Measurements from ENCODE around the gene BRSK1.

Gene BRSK1

DNA sequence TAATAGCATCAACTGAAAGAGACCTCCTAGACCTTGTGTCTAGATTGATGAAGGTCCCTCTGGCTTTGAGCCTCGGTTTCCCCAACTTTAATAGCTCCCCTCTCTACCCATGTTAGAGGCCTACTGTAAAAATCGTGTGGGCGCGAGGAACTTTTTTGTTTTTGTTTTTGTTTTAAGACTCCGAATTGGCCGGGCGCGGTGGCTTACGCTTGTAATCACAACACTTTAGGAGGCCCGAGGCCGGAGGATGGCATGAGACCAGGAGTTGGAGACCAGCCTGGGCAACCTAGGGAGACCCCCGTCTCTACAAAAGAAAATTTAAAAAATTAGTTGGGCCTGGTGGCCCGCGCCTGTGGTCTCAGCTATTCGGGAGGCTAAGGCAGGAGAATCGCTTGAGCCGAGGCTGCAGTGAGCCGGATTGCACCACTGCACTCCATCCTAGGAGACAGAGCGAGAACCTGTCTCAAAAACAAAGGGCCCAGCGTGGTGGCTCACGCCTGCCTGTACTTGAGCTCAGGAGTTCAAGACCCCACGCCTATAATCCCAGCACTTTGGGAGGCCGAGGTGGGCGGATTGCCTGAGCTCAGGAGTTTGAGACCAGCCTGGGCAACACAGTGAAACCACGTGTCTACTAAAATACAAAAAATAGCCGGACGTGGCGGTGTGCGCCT is 24.1 kb upstream of the BRSK1 start:
- Mint-ChIP-seq H3K9me3 (ENCODE audit: low read depth) (no peaks in the 10 kb centered on the region), H3K27ac (peak overlapping the region; percentile 97), H3K36me3 (peaks cover 16% of the 10 kb centered on the region), H3K4me3 (peak overlapping the region; percentile 91), H3K4me1 (ENCODE audit: low read depth) (peaks cover 31% of the 10 kb centered on the region), H3K27me3 (no peaks in the 10 kb centered on the region)

DNA sequence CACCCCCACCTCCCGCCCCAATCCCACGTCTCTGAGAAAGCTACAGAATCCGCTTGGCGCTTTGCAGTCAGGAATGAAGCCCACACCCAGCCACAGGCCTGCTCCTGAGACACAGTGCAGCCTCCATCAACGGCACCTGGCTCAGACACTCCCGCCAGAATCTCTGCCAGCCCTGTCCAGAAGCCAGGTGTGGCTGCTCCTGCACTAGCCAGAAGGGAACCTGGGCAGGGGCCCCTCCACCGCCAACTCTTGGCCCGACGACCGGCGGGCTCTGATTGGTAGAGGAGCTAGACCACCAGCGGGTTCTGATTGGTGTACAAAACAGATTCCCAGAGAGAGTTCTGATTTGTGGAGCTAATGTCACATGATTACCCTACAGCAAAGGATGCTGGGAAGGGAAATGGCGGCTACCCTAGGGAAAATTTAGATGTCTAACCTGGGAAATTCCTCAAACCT is 22.1 kb upstream of the BRSK1 start:
- H3K27me3 Mint-ChIP-seq = no peaks in the 10 kb centered on the region
- H3K4me3 Mint-ChIP-seq = no peak overlapping the region
- H3K27ac Mint-ChIP-seq = no peak overlapping the region
- peaks cover 15% of the 10 kb centered on the region for H3K4me1 Mint-ChIP-seq (ENCODE audit: low read depth)
- peaks cover 5% of the 10 kb centered on the region for H3K36me3 Mint-ChIP-seq
- no peaks in the 10 kb centered on the region for H3K9me3 Mint-ChIP-seq (ENCODE audit: low read depth)

DNA sequence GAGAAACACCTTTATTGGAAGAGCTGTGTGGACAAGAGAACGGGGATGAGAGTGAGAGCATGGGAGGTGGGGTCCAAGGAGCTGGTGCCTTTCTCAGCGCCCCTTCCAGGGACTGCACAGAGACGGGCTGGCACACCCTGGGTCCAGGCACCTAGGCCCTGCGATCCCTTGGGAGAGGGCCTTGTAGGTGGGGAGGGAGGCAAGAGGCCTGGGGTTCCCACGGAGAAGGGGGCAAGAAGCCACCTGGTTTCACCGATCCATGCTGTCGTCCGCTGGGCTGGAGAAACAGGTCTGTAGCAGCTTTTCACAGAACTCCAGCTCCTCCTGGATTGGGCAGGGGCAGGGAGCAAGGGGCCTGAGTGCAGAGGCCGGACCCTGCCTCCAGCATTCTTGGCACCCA is 21.4 kb upstream of the BRSK1 start:
- no peak overlapping the region for H3K27ac Mint-ChIP-seq
- peaks cover 10% of the 10 kb centered on the region for H3K4me1 Mint-ChIP-seq (ENCODE audit: low read depth)
- no peaks in the 10 kb centered on the region for H3K9me3 Mint-ChIP-seq (ENCODE audit: low read depth)

DNA sequence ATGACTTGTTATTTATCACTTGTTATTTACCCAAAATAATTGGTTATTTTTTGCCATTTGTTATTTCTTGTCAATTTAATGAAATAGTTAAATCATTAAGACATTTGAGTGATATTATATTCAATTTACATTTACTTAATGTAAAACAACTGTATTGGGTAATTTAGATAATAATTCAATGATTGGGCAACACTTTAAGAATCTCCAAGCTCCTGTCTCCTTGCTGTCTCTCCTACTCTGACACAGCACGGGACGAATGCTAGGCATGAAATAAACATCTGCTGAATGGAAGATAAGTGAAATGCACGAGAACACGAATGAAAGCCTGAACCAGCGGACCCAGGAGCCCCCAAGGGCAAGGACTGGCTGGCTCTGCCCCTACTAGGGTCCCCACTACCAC is 19.3 kb upstream of the BRSK1 start:
- peaks cover 6% of the 10 kb centered on the region for H3K36me3 Mint-ChIP-seq
- H3K4me1 Mint-ChIP-seq (ENCODE audit: low read depth) = peaks cover 6% of the 10 kb centered on the region
- H3K9me3 Mint-ChIP-seq (ENCODE audit: low read depth) = no peaks in the 10 kb centered on the region
- H3K27ac Mint-ChIP-seq = no peak overlapping the region
- H3K27me3 Mint-ChIP-seq = no peaks in the 10 kb centered on the region
- H3K4me3 Mint-ChIP-seq = no peak overlapping the region

More for the DNA sequence above, 21.4 kb upstream of the BRSK1 start:
- no peaks in the 10 kb centered on the region for H3K27me3 Mint-ChIP-seq
- H3K36me3 Mint-ChIP-seq = peaks cover 3% of the 10 kb centered on the region
- H3K4me3 Mint-ChIP-seq = no peak overlapping the region

DNA sequence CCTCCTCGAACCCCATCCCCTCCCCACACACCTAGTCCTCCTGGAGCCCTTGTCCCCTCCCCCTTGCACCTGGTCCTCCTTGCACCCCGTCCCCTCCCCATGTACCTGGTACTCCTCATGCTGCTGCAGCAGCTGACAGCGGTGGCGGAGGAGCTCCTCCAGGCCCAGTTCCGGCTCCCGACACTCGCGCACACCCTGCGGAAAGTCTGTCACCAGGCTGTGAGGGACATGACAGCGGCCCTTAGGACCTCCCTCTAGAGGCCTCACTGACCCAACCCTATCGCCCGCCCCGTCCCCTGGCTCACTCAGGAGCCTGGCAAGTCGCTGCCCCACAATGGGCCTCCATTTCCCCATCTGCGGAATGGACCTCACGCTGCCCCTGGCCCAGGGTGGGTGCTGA is 18.6 kb upstream of the BRSK1 start:
- no peak overlapping the region for H3K4me3 Mint-ChIP-seq
- no peaks in the 10 kb centered on the region for H3K9me3 Mint-ChIP-seq (ENCODE audit: low read depth)
- no peaks in the 10 kb centered on the region for H3K27me3 Mint-ChIP-seq
- H3K36me3 Mint-ChIP-seq = peaks cover 6% of the 10 kb centered on the region
- no peak overlapping the region for H3K27ac Mint-ChIP-seq
- peaks cover 3% of the 10 kb centered on the region for H3K4me1 Mint-ChIP-seq (ENCODE audit: low read depth)

DNA sequence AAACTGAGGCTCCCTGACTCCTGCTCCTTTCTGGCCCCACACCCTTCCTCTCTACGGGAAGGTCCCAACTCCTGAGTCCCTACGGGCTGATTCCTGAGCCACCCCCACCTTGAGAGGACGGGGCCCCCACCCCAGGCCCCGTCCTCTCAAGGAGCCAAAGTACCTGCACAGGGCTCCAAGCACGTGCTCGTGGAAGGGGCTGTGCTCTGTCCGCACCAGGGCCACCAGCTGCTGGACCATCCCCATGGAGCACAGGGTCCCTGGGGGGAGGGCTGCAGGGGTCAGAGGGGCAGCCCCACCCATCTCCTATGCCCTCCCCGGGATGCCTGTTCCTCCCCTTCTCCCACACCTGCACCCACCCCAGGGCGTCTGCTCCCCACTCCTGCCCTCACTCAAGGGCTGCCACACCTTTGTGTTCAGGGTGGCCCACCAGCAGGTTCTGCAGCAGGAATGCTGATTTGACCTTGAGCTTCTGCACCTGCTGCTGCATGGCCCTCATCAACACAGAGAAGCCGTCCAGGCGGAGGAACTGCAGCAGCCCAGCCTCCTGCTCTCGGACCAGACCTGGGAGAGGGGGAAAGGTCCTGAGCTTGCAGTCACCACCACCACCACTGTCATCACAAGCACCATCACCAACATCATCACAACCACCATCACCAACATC is 17.9 kb upstream of the BRSK1 start:
- Mint-ChIP-seq H3K27me3 (no peaks in the 10 kb centered on the region), H3K4me1 (ENCODE audit: low read depth) (no peaks in the 10 kb centered on the region), H3K9me3 (ENCODE audit: low read depth) (no peaks in the 10 kb centered on the region), H3K36me3 (peaks cover 6% of the 10 kb centered on the region), H3K4me3 (no peak overlapping the region), H3K27ac (no peak overlapping the region)

DNA sequence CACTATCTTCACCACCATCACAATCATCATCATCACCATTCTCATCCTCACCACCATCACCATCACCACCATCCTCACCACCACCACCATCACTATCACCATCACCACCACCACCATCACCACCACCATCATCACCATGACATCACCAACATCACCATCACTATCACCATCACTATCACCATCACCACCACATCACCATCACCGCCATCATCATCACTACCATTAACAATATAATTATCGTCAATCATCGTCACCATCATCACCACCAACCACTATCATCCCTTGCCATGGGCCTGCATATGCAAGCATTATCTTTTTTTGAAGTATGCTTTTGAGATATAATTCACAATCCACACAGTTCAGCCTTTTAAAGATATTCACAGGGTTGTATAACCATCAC is 17.4 kb upstream of the BRSK1 start:
- Mint-ChIP-seq H3K27ac (no peak overlapping the region), H3K27me3 (no peaks in the 10 kb centered on the region), H3K36me3 (peaks cover 7% of the 10 kb centered on the region), H3K4me1 (ENCODE audit: low read depth) (no peaks in the 10 kb centered on the region), H3K9me3 (ENCODE audit: low read depth) (no peaks in the 10 kb centered on the region), H3K4me3 (no peak overlapping the region)

DNA sequence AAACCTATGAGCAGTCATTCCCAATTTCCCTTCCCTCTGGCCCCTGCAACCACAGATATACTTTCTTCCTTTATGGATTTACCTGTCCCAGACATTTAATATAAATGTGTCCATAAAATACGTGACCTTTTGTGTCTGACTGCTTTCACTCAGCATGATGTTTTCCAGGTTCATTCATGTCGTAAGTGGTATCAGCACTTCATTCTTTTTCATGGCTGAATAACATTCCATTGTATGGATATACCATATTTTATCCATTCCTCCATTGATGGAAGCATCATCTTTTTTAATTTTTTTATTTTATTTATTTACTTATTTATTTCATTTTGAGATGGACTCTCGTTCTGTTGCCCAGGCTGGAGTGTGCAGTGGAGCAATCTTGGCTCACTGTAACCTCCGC is 17.0 kb upstream of the BRSK1 start:
- H3K4me1 Mint-ChIP-seq (ENCODE audit: low read depth) = no peaks in the 10 kb centered on the region
- no peaks in the 10 kb centered on the region for H3K9me3 Mint-ChIP-seq (ENCODE audit: low read depth)
- no peak overlapping the region for H3K4me3 Mint-ChIP-seq
- no peak overlapping the region for H3K27ac Mint-ChIP-seq
- H3K27me3 Mint-ChIP-seq = no peaks in the 10 kb centered on the region
- H3K36me3 Mint-ChIP-seq = peaks cover 9% of the 10 kb centered on the region

DNA sequence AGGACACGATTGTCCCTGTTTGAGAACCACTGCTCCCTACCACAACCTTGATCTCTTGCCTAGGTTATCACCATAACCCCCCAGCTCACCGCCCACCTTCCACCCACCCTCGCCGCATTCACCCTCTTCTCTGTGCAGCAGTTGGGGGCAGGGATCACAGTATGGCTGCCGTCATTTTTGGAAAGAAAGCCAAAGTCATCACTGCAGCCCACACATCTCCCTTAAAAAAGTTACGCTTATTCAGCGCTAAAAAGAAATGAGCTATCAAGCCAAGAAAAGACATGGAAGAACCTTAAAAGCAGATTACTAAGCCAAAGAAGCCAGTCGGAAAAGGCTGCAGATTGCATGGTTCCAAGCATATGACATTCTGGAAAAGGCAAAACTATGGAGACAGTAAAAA is 14.5 kb upstream of the BRSK1 start:
- Mint-ChIP-seq H3K9me3 (ENCODE audit: low read depth) (no peaks in the 10 kb centered on the region), H3K4me3 (no peak overlapping the region), H3K4me1 (ENCODE audit: low read depth) (no peaks in the 10 kb centered on the region), H3K27ac (no peak overlapping the region), H3K36me3 (peaks cover 10% of the 10 kb centered on the region), H3K27me3 (no peaks in the 10 kb centered on the region)

DNA sequence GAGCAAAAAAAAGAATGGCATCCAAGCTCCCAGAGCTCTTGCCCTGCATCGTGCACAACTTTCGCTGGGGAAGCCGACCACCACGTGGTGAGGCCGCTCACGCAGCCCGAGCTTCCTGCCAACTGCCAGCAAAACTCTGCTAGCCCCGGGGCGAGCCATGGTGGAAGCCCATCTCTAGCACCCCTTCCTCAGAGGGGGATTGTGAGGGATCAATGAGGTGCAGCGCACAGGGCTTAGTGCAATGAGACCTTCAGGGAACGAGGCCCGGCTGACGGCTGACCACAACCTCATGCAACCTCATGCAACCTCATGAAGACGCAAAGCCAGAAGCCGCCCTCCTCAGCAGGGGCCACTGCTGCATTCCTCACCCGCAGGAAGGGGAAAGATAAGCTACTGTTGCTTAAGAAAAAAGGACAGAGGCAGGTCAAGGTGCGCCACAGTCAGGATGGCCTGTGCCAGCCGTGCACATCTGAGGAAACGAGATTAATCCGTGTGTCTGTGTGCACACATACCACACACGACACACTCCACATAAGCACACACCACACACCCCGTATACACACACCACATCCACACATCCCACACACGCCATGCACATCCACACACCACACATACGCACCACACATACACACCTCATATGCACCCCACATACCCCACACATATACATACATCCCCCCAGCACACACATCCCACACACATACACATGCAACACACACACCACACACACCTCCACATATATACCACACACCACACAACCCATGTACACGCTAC is 13.4 kb upstream of the BRSK1 start:
- H3K36me3 Mint-ChIP-seq = peaks cover 12% of the 10 kb centered on the region
- H3K27ac Mint-ChIP-seq = no peak overlapping the region
- H3K27me3 Mint-ChIP-seq = no peaks in the 10 kb centered on the region
- no peaks in the 10 kb centered on the region for H3K9me3 Mint-ChIP-seq (ENCODE audit: low read depth)
- no peak overlapping the region for H3K4me3 Mint-ChIP-seq
- H3K4me1 Mint-ChIP-seq (ENCODE audit: low read depth) = no peaks in the 10 kb centered on the region

DNA sequence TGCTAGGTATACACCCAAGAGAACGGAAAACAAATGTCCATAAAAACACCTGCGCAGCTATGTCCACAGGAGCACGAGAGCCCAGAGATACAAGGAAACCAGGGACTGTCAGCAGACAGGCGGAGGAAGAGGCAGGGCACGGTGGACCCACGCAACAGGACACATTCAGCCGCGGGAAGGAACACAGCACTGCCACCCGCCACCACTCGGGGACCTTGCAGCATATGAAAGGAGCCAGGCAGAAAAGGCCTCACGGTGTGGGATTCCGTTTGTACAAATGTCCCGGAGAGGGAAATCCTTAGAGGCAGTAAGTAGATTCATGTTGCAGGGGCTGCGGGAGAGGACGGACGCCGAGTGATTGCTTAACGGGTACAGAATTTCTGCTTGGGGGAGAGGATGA is 11.7 kb upstream of the BRSK1 start:
- Mint-ChIP-seq H3K36me3 (peaks cover 12% of the 10 kb centered on the region), H3K4me3 (no peak overlapping the region), H3K9me3 (ENCODE audit: low read depth) (no peaks in the 10 kb centered on the region), H3K4me1 (ENCODE audit: low read depth) (no peaks in the 10 kb centered on the region), H3K27ac (no peak overlapping the region), H3K27me3 (no peaks in the 10 kb centered on the region)

DNA sequence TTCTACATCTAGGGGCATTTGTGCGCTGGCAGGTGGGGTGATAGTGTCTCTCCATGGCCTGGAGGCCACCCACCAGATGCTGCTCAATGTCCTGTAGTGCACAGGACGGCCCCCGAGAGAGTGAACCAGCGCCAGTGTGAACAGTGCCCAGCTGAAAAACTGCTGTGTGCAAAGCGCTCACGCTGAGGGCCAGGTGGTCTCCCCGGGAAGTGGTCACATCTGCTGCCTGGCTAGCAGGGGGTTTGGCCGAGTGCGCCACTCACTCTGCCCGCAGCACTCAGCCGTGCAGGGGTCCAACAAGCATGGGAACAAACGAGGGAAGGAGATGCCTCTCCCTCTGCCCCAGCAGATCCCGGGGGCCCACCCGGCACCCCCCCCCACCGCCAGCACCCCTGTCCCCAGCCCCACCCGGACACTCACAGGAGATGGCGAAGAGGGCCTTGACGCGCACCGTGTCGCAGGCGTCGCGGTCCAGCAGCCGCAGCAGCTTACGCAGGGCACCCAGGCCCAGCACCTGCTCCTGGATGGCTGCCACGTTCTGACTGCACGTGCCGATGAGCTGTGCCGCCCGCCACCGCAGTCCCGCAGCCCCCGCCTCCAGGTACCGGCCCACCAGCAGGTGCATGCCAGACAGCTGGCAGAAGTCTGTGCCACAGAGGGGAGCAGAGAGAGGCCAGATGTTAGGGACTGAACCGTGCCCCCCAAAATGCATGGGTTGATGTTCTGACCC is 9.7 kb upstream of the BRSK1 start:
- no peaks in the 10 kb centered on the region for H3K27me3 Mint-ChIP-seq
- no peak overlapping the region for H3K4me3 Mint-ChIP-seq
- H3K36me3 Mint-ChIP-seq = peaks cover 12% of the 10 kb centered on the region
- H3K4me1 Mint-ChIP-seq (ENCODE audit: low read depth) = peaks cover 1% of the 10 kb centered on the region
- H3K27ac Mint-ChIP-seq = no peak overlapping the region
- no peaks in the 10 kb centered on the region for H3K9me3 Mint-ChIP-seq (ENCODE audit: low read depth)

DNA sequence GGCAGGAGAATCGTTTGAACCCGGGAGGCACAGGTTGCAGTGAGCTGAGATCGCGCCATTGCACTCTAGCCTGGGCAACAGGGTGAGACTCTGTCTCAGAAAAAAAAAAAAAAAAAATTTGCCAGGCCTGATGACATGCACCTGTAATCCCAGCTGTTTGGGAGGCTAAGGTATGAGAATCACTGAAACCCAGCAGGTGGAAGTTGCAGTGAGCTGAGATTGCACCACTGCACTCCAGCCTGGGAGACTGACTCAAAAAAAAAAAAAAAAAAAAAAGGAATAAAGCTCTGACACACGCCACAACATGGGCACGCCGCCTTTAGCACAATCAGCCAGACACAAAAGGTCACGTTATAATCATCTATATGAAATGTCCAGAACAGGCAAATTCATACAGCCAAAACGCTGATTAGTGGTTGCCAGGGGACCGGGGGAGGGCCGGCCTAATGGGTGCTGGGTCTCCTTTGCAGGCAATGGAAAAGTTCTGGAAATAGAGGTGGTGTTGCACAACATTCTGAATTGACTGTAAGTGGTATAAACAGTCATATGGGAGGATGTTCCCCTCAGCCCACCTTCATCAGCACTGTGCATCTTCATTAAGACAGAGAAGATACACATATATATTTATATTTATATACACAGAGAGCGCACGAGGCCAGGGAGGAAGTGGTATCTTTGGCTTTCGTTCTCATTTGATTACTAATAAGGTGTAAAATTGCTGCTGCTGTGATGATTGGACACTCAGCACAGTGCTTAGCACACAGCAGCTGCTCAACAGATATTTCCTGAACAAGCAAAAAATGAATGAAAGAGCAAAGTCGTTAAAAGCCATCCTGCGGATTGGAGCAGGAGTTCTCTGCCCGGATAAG is 7.7 kb upstream of the BRSK1 start:
- H3K36me3 Mint-ChIP-seq = peaks cover 9% of the 10 kb centered on the region
- peaks cover 14% of the 10 kb centered on the region for H3K4me1 Mint-ChIP-seq (ENCODE audit: low read depth)
- H3K9me3 Mint-ChIP-seq (ENCODE audit: low read depth) = no peaks in the 10 kb centered on the region
- no peak overlapping the region for H3K27ac Mint-ChIP-seq
- H3K27me3 Mint-ChIP-seq = no peaks in the 10 kb centered on the region
- H3K4me3 Mint-ChIP-seq = no peak overlapping the region

DNA sequence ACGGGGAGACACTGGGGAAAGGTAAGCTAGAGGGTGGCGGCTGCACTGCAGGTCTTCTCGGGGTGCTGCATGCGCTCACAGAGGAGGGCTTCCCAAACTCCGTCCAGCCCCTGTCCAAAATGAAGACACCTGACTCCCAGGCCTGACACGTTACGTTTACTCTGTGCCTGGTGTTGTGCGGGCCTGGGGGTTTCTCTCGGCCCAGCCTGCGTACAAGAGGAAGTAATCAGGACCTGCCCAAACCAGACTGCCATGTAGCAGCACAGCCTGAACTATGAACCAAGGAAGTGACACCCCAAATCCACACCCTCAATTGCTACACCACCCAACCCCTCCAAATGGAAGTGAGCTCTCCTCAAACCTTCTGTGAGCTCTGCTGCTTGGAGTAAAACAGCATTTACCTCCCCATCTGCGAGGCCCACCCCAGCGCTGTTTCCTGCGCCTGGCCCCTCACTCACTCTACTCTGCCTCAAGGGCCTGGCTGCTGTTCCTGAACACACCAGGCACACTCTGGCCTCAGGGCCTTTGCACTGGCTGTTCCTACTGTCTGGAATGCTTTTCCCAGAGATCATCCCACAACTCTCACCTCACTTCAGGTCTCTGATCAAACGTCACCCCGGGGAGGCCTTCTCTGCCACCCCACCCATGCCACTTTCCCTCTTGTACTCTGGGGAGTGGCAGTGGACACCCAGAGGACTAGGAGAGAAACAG is 6.9 kb upstream of the BRSK1 start:
- peaks cover 17% of the 10 kb centered on the region for H3K4me1 Mint-ChIP-seq (ENCODE audit: low read depth)
- no peak overlapping the region for H3K27ac Mint-ChIP-seq
- H3K27me3 Mint-ChIP-seq = no peaks in the 10 kb centered on the region
- no peaks in the 10 kb centered on the region for H3K9me3 Mint-ChIP-seq (ENCODE audit: low read depth)
- no peak overlapping the region for H3K4me3 Mint-ChIP-seq
- H3K36me3 Mint-ChIP-seq = peaks cover 7% of the 10 kb centered on the region

Data from activated naive CD8-positive, alpha-beta T cell (primary cell).